HEK293 (cell line): ENCODE results near the gene TALDO1.

Source experiments
- CTCF ChIA-PET: fragments of 350-600 bp; formaldehyde crosslinking; extraction: SDS; loops from one replicate; lab custom pipeline; 2021; ENCODE audit warnings: antibody characterized with exemption; lab: Yijun Ruan, JAX
- POLR2A ChIA-PET: fragments of 300-600 bp; formaldehyde crosslinking; extraction: SDS; loops from one replicate; lab custom pipeline; 2020; ENCODE audit warnings: antibody characterized with exemption, inconsistent platforms; lab: Yijun Ruan, JAX
- H3K27ac ChIP-seq: fragments of 200-500 bp; sonication (Bioruptor generic); 2 replicates; pipeline ENCODE4 v1.5.1; 2014; ENCODE audit warnings: low read depth, low read length, control low read depth, inconsistent platforms; ENCODE audit errors: extremely low read depth
- H3K36me3 ChIP-seq, 2 experiments: fragments of 200-500 bp in 1 of 2; sonication (Bioruptor generic) in 1 of 2; 1 replicate in 1 of 2; 2 replicates in 1 of 2; pipeline ENCODE4 v1.5.1; 2014 to 2017; ENCODE audit warnings: inconsistent platforms in 2 of 2, low read length in 2 of 2; ENCODE audit not compliant: control insufficient read depth in 2 of 2, insufficient read depth in 1 of 2
- H3K4me1 ChIP-seq: fragments of 200-500 bp; sonication (Bioruptor generic); 2 replicates; pipeline ENCODE4 v1.5.1; 2014; ENCODE audit warnings: mild to moderate bottlenecking, low read length, inconsistent platforms; ENCODE audit not compliant: control insufficient read depth, insufficient read depth
- H3K4me3 ChIP-seq: 2 replicates; pipeline ENCODE4 v1.5.1; 2011; ENCODE audit warnings: low read depth, mild to moderate bottlenecking, control low read depth, low read length, moderate library complexity
- H3K9me3 ChIP-seq: fragments of 200-500 bp; sonication (Bioruptor generic); 2 replicates; pipeline ENCODE4 v1.5.1; 2014; ENCODE audit warnings: low read depth, low read length, inconsistent platforms; ENCODE audit not compliant: control insufficient read depth, insufficient read depth
- BCL11B ChIP-seq: fragments of 450-650 bp; formaldehyde crosslinking; IDR thresholded peaks from 2 replicates; pipeline ENCODE4 v1.5.1; 2016; ENCODE audit warnings: low read depth, missing biosample characterization, missing genetic modification characterization
- GLIS2 ChIP-seq: fragments of 450-650 bp; formaldehyde crosslinking; IDR thresholded peaks from 2 replicates; pipeline ENCODE4 v1.5.1; 2016; ENCODE audit warnings: missing biosample characterization, missing genetic modification characterization
- HOXC10 ChIP-seq: sonication (generic); formaldehyde crosslinking; IDR thresholded peaks from 2 replicates; pipeline ENCODE4 v1.8.1; 2023; ENCODE audit warnings: mild to moderate bottlenecking, missing genetic modification reagents
- KLF1 ChIP-seq: fragments of 450-650 bp; formaldehyde crosslinking; IDR thresholded peaks from 2 replicates; pipeline ENCODE4 v1.5.1; 2016; ENCODE audit warnings: missing biosample characterization, missing genetic modification characterization
- RBAK ChIP-seq: fragments of 450-650 bp; formaldehyde crosslinking; IDR thresholded peaks from 2 replicates; pipeline ENCODE4 v1.5.1; 2016; ENCODE audit warnings: missing biosample characterization, missing genetic modification characterization
- SP3 ChIP-seq: fragments of 450-650 bp; formaldehyde crosslinking; IDR thresholded peaks from 2 replicates; pipeline ENCODE4 v1.5.1; 2016; ENCODE audit warnings: missing biosample characterization, missing genetic modification characterization
- ZBTB21 ChIP-seq: fragments of 450-650 bp; formaldehyde crosslinking; IDR thresholded peaks from 2 replicates; pipeline ENCODE4 v1.5.1; 2017; ENCODE audit warnings: missing biosample characterization, missing genetic modification characterization
- ZBTB48 ChIP-seq: fragments of 450-650 bp; formaldehyde crosslinking; IDR thresholded peaks from 2 replicates; pipeline ENCODE4 v1.5.1; 2016; ENCODE audit warnings: missing biosample characterization, missing genetic modification characterization
- ZNF146 ChIP-seq: fragments of 450-650 bp; formaldehyde crosslinking; IDR thresholded peaks from 2 replicates; pipeline ENCODE4 v1.5.1; 2016; ENCODE audit warnings: missing biosample characterization, missing genetic modification characterization
- ZNF311 ChIP-seq: fragments of 450-650 bp; formaldehyde crosslinking; IDR thresholded peaks from 2 replicates; pipeline ENCODE4 v1.5.1; 2017; ENCODE audit warnings: missing biosample characterization, missing genetic modification characterization, borderline replicate concordance
- ZNF510 ChIP-seq: fragments of 450-650 bp; formaldehyde crosslinking; IDR thresholded peaks from 2 replicates; pipeline ENCODE4 v1.5.1; 2018; ENCODE audit warnings: mild to moderate bottlenecking, missing genetic modification characterization, missing biosample characterization; ENCODE audit not compliant: insufficient replicate concordance
- ZNF596 ChIP-seq: fragments of 450-650 bp; IDR thresholded peaks from 2 replicates; pipeline ENCODE4 v1.5.0; 2018; ENCODE audit warnings: missing biosample characterization, mild to moderate bottlenecking, missing genetic modification characterization, moderate library complexity
- ZNF629 ChIP-seq: fragments of 450-650 bp; formaldehyde crosslinking; IDR thresholded peaks from 2 replicates; pipeline ENCODE4 v1.5.1; 2017; ENCODE audit warnings: missing biosample characterization, missing genetic modification characterization
- TF ChIP-seq, protein P1 (sequence below): fragments of 450-650 bp; formaldehyde crosslinking; IDR thresholded peaks from 2 replicates; pipeline ENCODE4 v1.5.1; 2016; ENCODE audit warnings: missing biosample characterization, missing genetic modification characterization
- TF ChIP-seq, protein P2 (sequence below): fragments of 450-650 bp; formaldehyde crosslinking; IDR thresholded peaks from 2 replicates; pipeline ENCODE4 v1.5.1; 2016; ENCODE audit warnings: missing biosample characterization, missing genetic modification characterization
- TF ChIP-seq, protein P3 (sequence below): fragments of 450-650 bp; formaldehyde crosslinking; IDR thresholded peaks from 2 replicates; pipeline ENCODE4 v1.5.1; 2017; ENCODE audit warnings: missing biosample characterization, missing genetic modification characterization
- TF ChIP-seq, protein P4 (sequence below): fragments of 450-650 bp; formaldehyde crosslinking; IDR thresholded peaks from 2 replicates; pipeline ENCODE4 v1.5.1; 2017; ENCODE audit warnings: missing biosample characterization, missing genetic modification characterization
- TF ChIP-seq, protein P5 (sequence below): fragments of 450-650 bp; formaldehyde crosslinking; IDR thresholded peaks from 2 replicates; pipeline ENCODE4 v1.5.1; 2016; ENCODE audit warnings: missing biosample characterization, missing genetic modification characterization
- TF ChIP-seq, protein P6 (sequence below): fragments of 450-650 bp; formaldehyde crosslinking; IDR thresholded peaks from 2 replicates; pipeline ENCODE4 v1.5.1; 2017; ENCODE audit warnings: missing biosample characterization, missing genetic modification characterization

The TALDO1 gene

DNA sequence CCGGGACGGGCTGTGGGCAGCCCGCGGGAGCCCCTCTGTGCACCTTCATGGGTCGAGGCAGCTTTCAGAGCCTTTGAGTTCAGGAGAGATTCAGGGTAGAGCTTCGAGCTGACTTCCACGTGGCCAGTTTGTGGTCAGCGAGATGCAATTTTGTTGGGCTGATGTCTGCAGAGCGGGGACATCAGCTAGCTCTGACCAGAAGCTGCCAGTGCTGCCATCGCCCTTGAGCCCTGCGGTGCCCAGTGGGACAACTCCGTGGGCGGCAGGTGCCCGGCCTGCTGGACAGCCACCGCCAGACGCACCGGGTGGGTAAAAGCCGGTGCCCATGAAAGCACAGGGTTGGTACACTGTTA, 719 bp downstream of the TALDO1 start (continued):
- TF ChIP-seq, protein P1, sequence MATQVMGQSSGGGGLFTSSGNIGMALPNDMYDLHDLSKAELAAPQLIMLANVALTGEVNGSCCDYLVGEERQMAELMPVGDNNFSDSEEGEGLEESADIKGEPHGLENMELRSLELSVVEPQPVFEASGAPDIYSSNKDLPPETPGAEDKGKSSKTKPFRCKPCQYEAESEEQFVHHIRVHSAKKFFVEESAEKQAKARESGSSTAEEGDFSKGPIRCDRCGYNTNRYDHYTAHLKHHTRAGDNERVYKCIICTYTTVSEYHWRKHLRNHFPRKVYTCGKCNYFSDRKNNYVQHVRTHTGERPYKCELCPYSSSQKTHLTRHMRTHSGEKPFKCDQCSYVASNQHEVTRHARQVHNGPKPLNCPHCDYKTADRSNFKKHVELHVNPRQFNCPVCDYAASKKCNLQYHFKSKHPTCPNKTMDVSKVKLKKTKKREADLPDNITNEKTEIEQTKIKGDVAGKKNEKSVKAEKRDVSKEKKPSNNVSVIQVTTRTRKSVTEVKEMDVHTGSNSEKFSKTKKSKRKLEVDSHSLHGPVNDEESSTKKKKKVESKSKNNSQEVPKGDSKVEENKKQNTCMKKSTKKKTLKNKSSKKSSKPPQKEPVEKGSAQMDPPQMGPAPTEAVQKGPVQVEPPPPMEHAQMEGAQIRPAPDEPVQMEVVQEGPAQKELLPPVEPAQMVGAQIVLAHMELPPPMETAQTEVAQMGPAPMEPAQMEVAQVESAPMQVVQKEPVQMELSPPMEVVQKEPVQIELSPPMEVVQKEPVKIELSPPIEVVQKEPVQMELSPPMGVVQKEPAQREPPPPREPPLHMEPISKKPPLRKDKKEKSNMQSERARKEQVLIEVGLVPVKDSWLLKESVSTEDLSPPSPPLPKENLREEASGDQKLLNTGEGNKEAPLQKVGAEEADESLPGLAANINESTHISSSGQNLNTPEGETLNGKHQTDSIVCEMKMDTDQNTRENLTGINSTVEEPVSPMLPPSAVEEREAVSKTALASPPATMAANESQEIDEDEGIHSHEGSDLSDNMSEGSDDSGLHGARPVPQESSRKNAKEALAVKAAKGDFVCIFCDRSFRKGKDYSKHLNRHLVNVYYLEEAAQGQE (tag by site-specific recombination): peak; percentile 72

DNA sequence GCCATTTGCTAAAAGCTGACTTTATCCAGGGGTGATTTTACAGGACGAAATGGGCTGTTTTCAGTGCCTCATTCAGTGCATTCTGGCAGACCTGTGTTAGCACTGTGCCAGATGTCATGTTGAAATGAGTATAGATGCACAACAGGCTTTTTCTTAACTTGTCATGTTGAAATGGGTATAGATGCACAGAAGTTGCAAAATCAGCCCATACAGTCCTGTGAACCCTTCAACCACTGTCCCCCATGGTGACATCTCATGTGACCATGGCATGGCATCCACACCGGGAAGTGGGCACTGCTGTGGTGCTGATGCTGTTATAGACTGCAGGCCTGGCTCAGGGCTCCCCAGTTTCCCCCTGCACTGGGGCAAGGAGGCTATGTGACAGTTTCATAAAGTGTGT, 2.5 kb downstream of the TALDO1 start:
- Histone ChIP-seq H3K36me3 (peaks cover 0 to 14% of the 10 kb centered on the region in 2 experiments; a peak in 2 of 3 replicates), H3K27ac (no peak overlapping the region), H3K9me3 (no peaks in the 10 kb centered on the region), H3K4me3 (no peak overlapping the region), H3K4me1 (no peaks in the 10 kb centered on the region)
- POLR2A ChIA-PET: interaction anchor here (0.6 kb wide), 1 partner anchor 27 kb away, joined by 5 read pairs; the partner anchor contains the start of gene GATD1
- TF ChIP-seq BCL11B (no peak), ZNF311 (tag by site-specific recombination) (no peak), KLF1 (tag by site-specific recombination) (no peak), ZNF146 (no peak), HOXC10 (CRISPR knock-in tag) (no peak)
- TF ChIP-seq, protein P2, sequence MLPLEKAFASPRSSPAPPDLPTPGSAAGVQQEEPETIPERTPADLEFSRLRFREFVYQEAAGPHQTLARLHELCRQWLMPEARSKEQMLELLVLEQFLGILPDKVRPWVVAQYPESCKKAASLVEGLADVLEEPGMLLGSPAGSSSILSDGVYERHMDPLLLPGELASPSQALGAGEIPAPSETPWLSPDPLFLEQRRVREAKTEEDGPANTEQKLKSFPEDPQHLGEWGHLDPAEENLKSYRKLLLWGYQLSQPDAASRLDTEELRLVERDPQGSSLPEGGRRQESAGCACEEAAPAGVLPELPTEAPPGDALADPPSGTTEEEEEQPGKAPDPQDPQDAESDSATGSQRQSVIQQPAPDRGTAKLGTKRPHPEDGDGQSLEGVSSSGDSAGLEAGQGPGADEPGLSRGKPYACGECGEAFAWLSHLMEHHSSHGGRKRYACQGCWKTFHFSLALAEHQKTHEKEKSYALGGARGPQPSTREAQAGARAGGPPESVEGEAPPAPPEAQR: no peak
- CTCF ChIA-PET: interaction anchor here (0.7 kb wide), 1 partner anchor 11 kb away, joined by 3 read pairs; no protein-coding TSS in a partner anchor

DNA sequence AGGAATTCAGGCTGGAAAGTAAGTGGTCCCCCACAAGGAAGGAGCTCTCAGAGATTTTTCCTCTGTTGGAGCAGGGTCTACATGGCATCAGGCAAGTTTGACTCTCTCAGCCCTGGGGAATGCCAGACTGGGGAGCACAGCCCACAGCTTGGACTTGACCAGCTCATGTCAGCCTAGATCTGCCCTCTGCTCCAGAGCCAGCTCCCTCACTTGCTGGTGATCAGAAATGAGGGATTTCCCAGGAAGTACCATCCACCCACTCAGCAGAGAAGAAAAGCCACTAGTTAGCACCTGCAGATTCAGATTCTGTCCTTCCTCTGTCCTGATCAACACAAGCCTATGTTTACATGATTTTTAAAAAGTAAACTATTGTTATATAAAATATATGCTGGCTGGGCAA, 13.0 kb downstream of the TALDO1 start:
- Histone ChIP-seq H3K4me3 (no peak overlapping the region), H3K27ac (no peak overlapping the region), H3K36me3 (peaks cover 11 to 95% of the 10 kb centered on the region in 2 experiments; a peak in 2 of 3 replicates), H3K9me3 (no peaks in the 10 kb centered on the region), H3K4me1 (no peaks in the 10 kb centered on the region)
- POLR2A ChIA-PET: interaction anchor here (0.6 to 1.1 kb wide), 3 partner anchors 13 to 17 kb away, joined by 3 to 4 read pairs (median 3); partner anchors contain the start of genes GATD1 and TALDO1
- no peak for TF ChIP-seq ZNF596
- no peak for TF ChIP-seq ZNF629
- TF ChIP-seq, protein P3, sequence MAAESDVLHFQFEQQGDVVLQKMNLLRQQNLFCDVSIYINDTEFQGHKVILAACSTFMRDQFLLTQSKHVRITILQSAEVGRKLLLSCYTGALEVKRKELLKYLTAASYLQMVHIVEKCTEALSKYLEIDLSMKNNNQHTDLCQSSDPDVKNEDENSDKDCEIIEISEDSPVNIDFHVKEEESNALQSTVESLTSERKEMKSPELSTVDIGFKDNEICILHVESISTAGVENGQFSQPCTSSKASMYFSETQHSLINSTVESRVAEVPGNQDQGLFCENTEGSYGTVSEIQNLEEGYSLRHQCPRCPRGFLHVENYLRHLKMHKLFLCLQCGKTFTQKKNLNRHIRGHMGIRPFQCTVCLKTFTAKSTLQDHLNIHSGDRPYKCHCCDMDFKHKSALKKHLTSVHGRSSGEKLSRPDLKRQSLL (tag by site-specific recombination): no peak
- TF ChIP-seq ZNF510: no peak
- TF ChIP-seq RBAK: no peak
- no peak for TF ChIP-seq GLIS2
- no peak for TF ChIP-seq ZBTB21 (tag by site-specific recombination)
- CTCF ChIA-PET: interaction anchor here (0.6 to 1.3 kb wide), 3 partner anchors 11 to 159 kb away, joined by 3 read pairs; no protein-coding TSS in a partner anchor

DNA sequence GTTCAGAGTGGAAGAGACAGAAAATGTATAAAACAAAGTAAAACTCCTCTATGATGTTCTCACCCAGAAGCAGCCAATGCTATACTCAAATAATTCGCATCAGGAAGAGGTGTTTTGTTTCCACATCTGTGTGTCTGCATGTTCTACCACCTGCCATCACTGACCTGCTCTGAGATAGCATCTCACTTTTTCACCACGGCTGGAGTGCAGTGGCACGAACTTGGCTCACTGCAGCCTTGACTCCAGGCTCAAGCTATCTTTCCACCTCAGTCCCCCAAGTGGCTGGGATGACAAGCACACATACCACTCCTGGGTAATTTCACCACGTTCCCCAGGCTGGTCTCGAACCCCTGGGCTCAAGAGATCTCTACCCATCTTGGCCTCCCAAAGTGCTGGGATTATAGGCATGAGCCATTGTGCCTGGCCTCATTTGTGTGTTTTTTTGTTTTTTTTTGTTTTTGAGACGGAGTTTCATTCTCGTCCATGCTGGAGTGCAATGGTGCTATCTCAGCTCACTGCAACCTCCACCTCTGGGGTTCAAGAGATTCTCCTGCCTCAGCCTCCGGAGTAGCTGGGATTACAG, 14.4 kb downstream of the TALDO1 start:
- ChIA-PET POLR2A (interaction anchor here (0.6 to 1.6 kb wide), 5 partner anchors 14 to 58 kb away, joined by 3 to 5 read pairs (median 3); partner anchors contain the start of gene TALDO1), CTCF (interaction anchor here (0.8 kb wide), 1 partner anchor 35 kb away, joined by 4 read pairs; no protein-coding TSS in a partner anchor)
- Histone ChIP-seq H3K9me3 (no peaks in the 10 kb centered on the region), H3K4me1 (no peaks in the 10 kb centered on the region), H3K27ac (no peak overlapping the region), H3K4me3 (no peak overlapping the region), H3K36me3 (peaks cover 7 to 95% of the 10 kb centered on the region in 2 experiments; a peak in 2 of 3 replicates)
- TF ChIP-seq SP3 (tag by site-specific recombination): no peak
- peak; percentile 75 for TF ChIP-seq ZBTB48 (tag by site-specific recombination)
- TF ChIP-seq, protein P4, sequence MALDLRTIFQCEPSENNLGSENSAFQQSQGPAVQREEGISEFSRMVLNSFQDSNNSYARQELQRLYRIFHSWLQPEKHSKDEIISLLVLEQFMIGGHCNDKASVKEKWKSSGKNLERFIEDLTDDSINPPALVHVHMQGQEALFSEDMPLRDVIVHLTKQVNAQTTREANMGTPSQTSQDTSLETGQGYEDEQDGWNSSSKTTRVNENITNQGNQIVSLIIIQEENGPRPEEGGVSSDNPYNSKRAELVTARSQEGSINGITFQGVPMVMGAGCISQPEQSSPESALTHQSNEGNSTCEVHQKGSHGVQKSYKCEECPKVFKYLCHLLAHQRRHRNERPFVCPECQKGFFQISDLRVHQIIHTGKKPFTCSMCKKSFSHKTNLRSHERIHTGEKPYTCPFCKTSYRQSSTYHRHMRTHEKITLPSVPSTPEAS: no peak
- TF ChIP-seq, protein P5, sequence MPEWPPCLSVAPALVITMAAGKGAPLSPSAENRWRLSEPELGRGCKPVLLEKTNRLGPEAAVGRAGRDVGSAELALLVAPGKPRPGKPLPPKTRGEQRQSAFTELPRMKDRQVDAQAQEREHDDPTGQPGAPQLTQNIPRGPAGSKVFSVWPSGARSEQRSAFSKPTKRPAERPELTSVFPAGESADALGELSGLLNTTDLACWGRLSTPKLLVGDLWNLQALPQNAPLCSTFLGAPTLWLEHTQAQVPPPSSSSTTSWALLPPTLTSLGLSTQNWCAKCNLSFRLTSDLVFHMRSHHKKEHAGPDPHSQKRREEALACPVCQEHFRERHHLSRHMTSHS (tag by site-specific recombination): no peak
- TF ChIP-seq, protein P6, sequence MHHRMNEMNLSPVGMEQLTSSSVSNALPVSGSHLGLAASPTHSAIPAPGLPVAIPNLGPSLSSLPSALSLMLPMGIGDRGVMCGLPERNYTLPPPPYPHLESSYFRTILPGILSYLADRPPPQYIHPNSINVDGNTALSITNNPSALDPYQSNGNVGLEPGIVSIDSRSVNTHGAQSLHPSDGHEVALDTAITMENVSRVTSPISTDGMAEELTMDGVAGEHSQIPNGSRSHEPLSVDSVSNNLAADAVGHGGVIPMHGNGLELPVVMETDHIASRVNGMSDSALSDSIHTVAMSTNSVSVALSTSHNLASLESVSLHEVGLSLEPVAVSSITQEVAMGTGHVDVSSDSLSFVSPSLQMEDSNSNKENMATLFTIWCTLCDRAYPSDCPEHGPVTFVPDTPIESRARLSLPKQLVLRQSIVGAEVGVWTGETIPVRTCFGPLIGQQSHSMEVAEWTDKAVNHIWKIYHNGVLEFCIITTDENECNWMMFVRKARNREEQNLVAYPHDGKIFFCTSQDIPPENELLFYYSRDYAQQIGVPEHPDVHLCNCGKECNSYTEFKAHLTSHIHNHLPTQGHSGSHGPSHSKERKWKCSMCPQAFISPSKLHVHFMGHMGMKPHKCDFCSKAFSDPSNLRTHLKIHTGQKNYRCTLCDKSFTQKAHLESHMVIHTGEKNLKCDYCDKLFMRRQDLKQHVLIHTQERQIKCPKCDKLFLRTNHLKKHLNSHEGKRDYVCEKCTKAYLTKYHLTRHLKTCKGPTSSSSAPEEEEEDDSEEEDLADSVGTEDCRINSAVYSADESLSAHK (tag by site-specific recombination): no peak
